GM19023 (cell line): ENCODE data around the gene PJA2.
"Not testable (repeated sequence)": the region's sequence is repeated elsewhere in the genome, so short reads cannot be mapped to it uniquely, and the experiment has no call there.

ENCODE experiments used
- ATAC-seq: cut with Tn5 transposase; IDR thresholded peaks from one replicate; pipeline ENCODE4 v1.9.1; 2021; ENCODE audit warnings: mild to moderate bottlenecking, moderate library complexity; ENCODE audit not compliant: unreplicated experiment

Gene PJA2

DNA sequence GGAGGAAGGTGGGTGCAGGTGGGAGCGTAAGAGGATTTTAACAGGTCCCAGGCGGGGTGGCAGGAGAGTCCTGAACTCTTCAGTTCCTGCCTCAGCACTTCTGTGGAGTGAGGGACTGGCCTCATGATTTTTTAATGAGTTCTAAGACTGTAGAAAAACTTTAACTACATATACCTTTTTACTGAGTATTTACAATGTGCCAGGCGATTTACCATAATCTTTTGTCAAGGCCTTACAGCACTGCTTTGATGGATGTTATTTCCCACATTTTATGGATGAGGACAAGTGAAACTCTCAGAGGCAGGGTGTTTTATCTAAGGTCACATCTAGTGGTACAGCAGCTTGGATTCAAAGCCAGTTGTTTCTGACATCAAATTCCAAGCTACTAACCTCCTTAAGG lies 99.5 kb downstream of the PJA2 start:
- no peak for ATAC-seq

DNA sequence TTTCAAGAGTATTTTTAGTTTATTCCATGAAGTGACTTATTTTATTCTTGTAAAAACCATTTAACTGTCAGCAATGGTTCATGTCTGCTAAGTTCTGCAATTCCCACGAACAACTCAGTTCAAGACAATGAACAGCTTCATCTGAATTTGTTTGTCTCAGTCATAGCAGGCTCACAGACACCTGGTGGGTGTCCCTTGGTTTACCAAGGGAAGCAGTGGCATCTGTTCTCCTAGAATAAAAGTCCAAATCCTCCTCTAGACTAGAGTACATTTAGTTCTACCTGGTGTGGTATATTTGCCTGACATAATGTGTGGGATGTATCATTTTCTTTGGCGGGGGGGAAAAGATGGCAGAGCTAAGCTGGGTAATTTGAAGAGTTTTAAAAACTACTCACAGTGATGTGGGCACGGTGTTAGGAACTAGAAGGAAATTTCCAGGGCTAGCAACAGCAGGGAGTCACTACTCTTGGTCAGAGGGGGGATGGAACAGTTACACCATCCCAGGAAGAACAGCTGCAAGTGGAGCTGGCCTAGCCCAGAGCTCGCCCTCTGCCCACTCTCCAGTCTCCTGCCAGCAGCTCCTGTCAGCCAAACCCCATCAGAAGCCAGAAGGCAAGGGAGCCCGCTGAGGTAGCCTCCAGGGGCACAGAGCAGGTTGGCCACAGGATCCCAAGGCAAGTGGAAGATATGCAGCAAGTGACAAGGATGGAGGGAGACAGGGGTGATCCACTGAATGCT lies 100.3 kb downstream of the PJA2 start:
- no peak for ATAC-seq

DNA sequence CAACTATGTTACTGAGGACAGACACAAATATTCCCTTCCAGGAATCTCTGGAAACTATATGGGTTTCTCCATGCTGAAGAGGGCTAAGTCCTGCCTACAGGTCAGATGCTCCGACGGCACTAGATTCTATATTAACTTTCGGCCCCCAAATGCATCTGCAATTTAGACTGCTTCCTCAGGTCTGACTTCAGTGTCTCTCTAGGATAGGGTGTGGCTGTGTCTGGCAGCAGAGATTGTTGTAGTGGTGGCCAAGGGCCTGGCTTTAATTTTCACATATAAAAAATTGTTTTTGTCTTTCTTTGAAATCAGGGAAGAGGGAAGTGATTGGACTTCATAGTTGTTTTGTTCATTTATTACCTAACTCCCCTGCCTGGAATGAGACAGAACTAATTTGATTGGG lies 101.8 kb downstream of the PJA2 start:
- no peak for ATAC-seq

DNA sequence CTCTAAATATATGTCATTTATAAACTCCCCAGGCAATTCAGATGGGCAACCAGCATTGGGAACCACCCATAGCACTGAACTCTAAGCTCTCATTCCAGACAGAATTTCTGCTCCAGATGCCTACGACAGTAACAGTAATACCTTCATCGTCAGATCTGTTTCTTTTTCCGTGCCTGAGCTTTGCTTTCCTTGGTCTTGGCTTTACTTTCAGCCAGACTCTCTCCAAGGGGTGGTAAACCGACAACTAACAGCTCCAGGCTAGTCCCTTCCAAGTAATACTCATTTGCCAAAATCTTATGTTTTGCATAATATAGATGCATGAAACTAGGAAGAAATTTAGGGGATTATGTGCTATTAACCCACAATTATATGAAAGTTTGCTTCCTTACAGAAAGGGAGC lies 102.3 kb downstream of the PJA2 start:
- no peak for ATAC-seq

DNA sequence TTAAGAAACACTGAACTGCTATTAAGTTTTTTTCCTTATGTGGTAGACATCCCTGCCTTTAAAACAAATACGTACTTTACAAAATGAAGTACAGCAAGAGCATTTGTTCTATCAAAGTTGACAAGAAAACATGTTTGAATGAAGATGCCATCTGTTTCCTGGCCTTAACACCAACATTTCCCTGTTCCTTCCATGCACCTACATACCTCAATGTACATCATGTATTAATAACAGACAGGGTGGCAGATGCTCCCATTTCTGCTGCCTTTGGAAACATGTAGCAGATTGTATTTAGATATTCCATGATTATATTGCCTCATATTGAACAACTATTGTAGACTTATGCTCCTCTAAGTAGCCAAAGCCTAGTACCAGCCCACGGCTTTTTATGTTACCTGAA lies 104.4 kb downstream of the PJA2 start:
- ATAC-seq, result no peak

DNA sequence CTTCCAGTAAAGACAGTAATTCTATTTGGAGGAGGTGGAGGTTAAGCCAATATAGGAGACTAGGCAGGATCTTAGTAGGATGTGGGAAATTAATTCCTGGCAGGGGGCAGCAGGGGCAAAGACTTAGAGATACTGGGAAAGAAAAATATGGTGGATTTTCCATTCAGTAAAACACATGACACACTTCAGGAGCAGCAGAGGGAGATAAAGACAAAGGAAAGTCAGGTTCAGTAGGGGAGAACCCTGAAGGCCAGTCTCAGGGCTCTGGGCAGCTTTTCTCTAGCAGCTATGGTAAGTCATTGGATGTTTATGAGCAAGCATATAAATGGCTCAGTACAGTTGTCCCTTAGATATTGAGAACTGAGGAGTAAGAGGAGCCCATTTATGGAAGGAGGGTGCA lies 105.5 kb downstream of the PJA2 start:
- no peak for ATAC-seq

DNA sequence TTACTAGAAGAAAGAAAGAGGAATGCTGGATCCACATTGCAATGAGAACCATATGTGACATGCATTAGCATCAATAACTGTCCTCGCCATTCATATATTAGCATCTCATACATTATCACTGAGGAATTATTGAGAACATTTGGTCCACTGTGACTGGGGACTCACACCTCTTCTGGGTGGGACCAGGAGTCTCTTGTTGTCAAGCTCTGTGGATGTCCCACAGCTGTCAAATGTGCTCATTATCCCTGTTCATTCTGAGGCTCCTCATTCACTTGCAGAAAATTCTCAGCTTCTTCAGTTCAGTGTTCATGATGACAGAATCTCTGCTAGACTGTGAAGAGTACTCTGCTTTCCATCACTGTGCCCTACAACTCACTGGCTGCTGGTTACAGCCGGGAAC lies 109.4 kb downstream of the PJA2 start:
- no peak for ATAC-seq

DNA sequence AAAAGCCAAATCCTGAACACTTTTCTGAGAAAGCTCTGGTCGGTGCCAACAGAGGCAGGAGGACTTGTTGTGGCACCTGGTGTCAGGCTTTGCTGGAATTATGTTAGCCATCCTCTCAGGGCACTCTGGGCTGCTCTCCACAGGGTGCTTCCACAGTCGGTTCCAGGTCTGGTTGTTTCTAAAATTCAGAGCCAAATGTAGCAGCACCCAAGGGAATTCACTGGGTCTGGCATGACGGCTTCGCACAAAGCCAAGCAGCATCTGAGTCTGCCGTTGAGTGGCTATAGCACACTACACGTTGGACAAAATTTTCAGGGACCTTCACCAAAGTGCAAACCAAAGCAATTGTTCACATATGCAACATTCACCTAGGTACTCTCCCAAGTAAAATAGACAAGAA lies 110.2 kb downstream of the PJA2 start:
- ATAC-seq, result no peak

DNA sequence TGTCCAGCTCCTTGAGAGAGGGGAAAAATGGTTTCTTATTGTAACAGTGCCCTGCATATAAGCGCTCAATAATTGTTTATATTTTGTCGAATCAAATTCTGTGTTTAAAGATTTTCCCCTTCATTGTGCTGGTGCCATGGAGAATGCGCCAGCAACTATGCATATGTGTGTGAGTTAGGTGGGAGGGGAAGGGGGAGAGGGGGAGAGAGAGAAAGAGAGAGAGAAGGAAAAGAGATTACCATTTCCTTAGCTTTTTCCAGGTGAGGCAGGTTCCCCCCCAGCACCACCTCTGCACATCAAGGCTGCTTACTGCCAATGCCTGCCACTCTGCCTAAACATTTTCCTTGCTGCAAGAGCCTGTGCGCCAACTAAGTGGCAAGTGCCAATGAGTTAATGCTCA lies 111.0 kb downstream of the PJA2 start:
- ATAC-seq, result no peak

DNA sequence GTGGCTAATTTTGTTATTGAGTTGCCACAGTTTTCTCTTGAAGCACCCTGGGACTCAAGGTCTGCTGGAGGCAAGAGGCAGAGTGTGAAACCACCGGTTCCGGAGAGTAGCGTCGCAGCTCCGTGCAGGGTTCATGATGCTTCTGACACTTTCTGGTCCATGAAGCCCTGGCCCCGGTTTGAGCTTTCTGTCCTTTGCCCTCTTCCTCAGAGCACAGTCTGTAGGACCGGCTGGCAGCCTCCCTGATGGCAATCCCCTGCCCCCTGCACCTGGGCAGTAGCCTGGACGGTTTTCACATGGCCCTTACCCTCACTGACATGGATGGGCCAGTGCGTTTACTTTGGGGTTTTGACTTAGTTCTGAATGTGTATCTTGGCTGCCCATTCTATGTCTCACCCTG lies 111.9 kb downstream of the PJA2 start:
- ATAC-seq, result no peak

DNA sequence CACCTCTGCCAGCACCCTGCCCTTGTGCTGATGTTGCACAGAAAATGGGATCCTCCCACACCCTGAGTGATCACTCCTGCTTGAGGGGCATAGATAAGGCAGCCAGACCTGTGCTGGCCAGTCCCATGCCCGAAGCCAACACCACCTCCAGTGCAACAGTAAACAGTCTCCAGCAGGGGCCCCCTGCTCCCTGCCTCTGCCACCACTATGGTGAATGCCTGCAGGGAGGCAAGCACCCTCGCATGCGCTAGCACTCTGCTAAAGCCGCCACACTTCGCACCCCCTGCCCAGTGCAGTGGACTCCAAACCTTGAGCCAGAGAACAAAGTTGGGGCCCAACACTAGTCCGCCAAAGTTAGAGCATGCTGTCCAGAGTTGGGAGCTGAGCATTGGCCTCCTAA lies 118.7 kb downstream of the PJA2 start:
- ATAC-seq, result no peak

DNA sequence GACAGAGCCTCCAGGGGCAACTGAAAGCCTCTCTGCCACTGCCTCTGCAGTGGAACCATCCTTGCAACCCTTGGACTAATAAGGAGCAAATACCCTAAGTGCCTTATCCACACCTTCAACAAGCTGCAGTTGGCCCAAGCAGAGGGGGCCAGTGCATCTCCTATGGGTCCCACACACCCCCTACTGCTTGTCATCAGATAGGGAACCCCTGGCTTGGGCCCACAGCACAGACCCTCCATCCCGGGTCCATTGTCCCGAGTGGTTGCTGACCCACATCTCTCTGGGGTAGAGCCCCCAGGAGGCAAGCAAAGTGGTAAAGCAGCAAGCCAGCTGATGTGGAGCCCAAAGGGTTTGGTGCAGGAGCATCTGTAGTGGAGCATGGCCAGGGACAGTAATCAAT lies 119.5 kb downstream of the PJA2 start:
- no peak for ATAC-seq

DNA sequence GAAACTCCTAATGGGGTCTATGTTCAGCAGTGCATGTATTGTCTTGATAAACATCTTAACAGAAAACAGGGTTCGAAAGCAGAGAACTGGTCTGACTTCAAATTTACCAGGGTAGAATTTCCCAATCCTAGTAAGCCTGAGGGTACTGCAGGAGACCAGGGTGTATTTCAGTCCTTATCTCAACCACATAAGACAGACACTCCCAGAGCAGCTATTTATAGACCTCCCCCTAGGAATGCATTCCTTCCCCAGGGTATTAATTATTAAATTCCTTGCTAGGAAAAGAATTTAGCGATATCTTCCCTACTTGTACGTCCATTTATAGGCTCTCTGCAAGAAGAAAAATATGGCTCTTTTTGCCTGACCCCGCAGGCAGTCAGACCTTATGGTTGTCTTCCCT lies 123.1 kb downstream of the PJA2 start:
- ATAC-seq, result not testable (repeated sequence)
